K562 (cell line): ENCODE data around the gene LAG3. TPM values are rescaled to one million over a fixed set of nuclear protein-coding genes. Genes with fewer than 3 reads are reported as not detected.

Source experiments
- ATAC-seq: fragments of 200-7000 bp; cut with Tn5 transposase; 3 replicates; pipeline ENCODE4 v1.9.1; 2020; ENCODE audit warnings: moderate library complexity
- BruUV-seq: library from RNA; stranded (reverse); fragments of 400-500 nt; replicated peaks from 2 replicates; lab custom pipeline; 2021; lab: Mats Ljungman, UMichigan
- CTCF ChIA-PET: fragments of 300-600 bp; formaldehyde crosslinking; extraction: SDS; loops from one replicate; lab custom pipeline; 2021; ENCODE audit warnings: low intra/inter-chr PET ratio; lab: Yijun Ruan, JAX
- POLR2A ChIA-PET: fragments of 300-600, 350-650 bp; sonication (Branson Sonifier 250); formaldehyde crosslinking; extraction: SDS; loops from one replicate; lab custom pipeline; 2021; ENCODE audit warnings: antibody characterized with exemption, inconsistent platforms; lab: Yijun Ruan, JAX
- DNase-seq, 4 experiments: peaks; one replicate each; pipeline versions ENCODE4 v3.0.0 to v3.0.0-alpha.2; 2011 to 2018; ENCODE audit warnings: low spot score in 3 of 4, mixed read lengths in 3 of 4; ENCODE audit errors: extremely low read depth in 1 of 4
- FAIRE-seq: peaks from 2 replicates; lab custom pipeline; 2011; peaks lifted over from hg19 to GRCh38; lab: Jason Lieb, UNC
- H2AFZ ChIP-seq: 2 replicates; pipeline ENCODE4 v1.6.0; 2011; ENCODE audit warnings: low read depth, low read length, control low read depth, inconsistent platforms
- H3K27ac ChIP-seq: fragments of 200-600 bp; 3 replicates; pipeline ENCODE4 v1.8.0; 2011; ENCODE audit warnings: low read depth, mild to moderate bottlenecking, control low read depth, inconsistent platforms, low read length, moderate library complexity, mixed read lengths; ENCODE audit errors: extremely low read depth
- H3K27me3 ChIP-seq, 2 experiments: fragments of 300-600 bp in 1 of 2; 2 replicates in 1 of 2; 3 replicates in 1 of 2; pipeline versions ENCODE4 v1.6.0 to v1.8.0; 2011; ENCODE audit warnings: inconsistent platforms in 2 of 2, low read length in 2 of 2, mild to moderate bottlenecking in 1 of 2, mixed read lengths in 1 of 2, moderate library complexity in 1 of 2; ENCODE audit not compliant: control insufficient read depth in 2 of 2, insufficient read depth in 2 of 2
- H3K36me3 ChIP-seq: fragments of 300-600 bp; 3 replicates; pipeline ENCODE4 v1.8.0; 2011; ENCODE audit warnings: mild to moderate bottlenecking, low read length, inconsistent platforms; ENCODE audit not compliant: control insufficient read depth, insufficient read depth
- H3K4me1 ChIP-seq, 2 experiments: fragments of 200-600 bp in 1 of 2; replicated peaks in 1 of 2; 2 replicates in 1 of 2; 3 replicates in 1 of 2; pipeline versions ENCODE4 v1.5.1 to v1.8.0; 2011; ENCODE audit warnings: inconsistent platforms in 2 of 2, low read length in 2 of 2, mild to moderate bottlenecking in 1 of 2, mixed read lengths in 1 of 2, moderate library complexity in 1 of 2; ENCODE audit not compliant: control insufficient read depth in 2 of 2, insufficient read depth in 2 of 2
- H3K4me2 ChIP-seq: 2 replicates; pipeline ENCODE4 v1.6.1; 2011; ENCODE audit warnings: low read length, control low read depth, inconsistent platforms, mixed read lengths; ENCODE audit not compliant: insufficient read depth
- H3K4me3 ChIP-seq: fragments of 200-600 bp; sonication (generic), shearing (Covaris generic); 2 replicates; pipeline ENCODE4 v1.5.1; 2016; ENCODE audit warnings: control low read depth, inconsistent platforms
- H3K79me2 ChIP-seq: fragments of 200-600 bp; 3 replicates; pipeline ENCODE4 v1.8.0; 2011; ENCODE audit warnings: low read length, inconsistent platforms; ENCODE audit not compliant: control insufficient read depth, insufficient read depth
- H3K9ac ChIP-seq, 2 experiments: 2 replicates each; pipeline versions ENCODE4 v1.6.0 to v1.6.1; 2011; ENCODE audit warnings: low read depth in 2 of 2, low read length in 2 of 2, control low read depth in 1 of 2, inconsistent platforms in 1 of 2, mild to moderate bottlenecking in 1 of 2, mixed read lengths in 1 of 2; ENCODE audit not compliant: insufficient read depth in 1 of 2
- H3K9me1 ChIP-seq: one replicate; pipeline ENCODE4 v1.6.0; 2011; ENCODE audit warnings: inconsistent platforms, mild to moderate bottlenecking, low read length, moderate library complexity; ENCODE audit not compliant: control insufficient read depth, insufficient read depth
- H3K9me3 ChIP-seq: replicated peaks from 2 replicates; pipeline ENCODE4 v1.5.1; 2011; ENCODE audit warnings: low read depth, low read length, inconsistent platforms; ENCODE audit not compliant: control insufficient read depth, insufficient read depth
- H4K20me1 ChIP-seq: replicated peaks from 2 replicates; pipeline ENCODE4 v1.6.1; 2011; ENCODE audit warnings: low read length, inconsistent platforms, mixed read lengths; ENCODE audit not compliant: control insufficient read depth, insufficient read depth
- MEF2D ChIP-seq: conservative IDR thresholded peaks from 2 replicates; pipeline ENCODE4 v1.6.1; 2016; ENCODE audit warnings: low read depth, missing genetic modification characterization, missing compliant biosample characterization
- POLR2G ChIP-seq: fragments of 200-400 bp; formaldehyde crosslinking; IDR thresholded peaks from 2 replicates; pipeline ENCODE4 v1.6.1; 2017; ENCODE audit warnings: low read depth, mild to moderate bottlenecking, antibody characterized with exemption, low read length, moderate library complexity
- RBM15 ChIP-seq: fragments of 200-400 bp; formaldehyde crosslinking; IDR thresholded peaks from 2 replicates; pipeline ENCODE4 v1.6.1; 2018; ENCODE audit warnings: mild to moderate bottlenecking, low read length, moderate library complexity; ENCODE audit not compliant: insufficient read depth
- RBM34 ChIP-seq: fragments of 200-400 bp; formaldehyde crosslinking; IDR thresholded peaks from 2 replicates; pipeline ENCODE4 v1.6.1; 2018; ENCODE audit warnings: low read length, borderline replicate concordance; ENCODE audit not compliant: insufficient read depth
- RHOXF2B ChIP-seq: fragments of 250-450 bp; sonication (Bioruptor Pico); conservative IDR thresholded peaks from 2 replicates; pipeline ENCODE4 v1.5.1; 2021
- TBP ChIP-seq: optimal IDR thresholded peaks from 2 replicates; pipeline ENCODE3; 2011; ENCODE audit warnings: low read depth, low read length, improper control_type of control experiment
- TFAM ChIP-seq: fragments of 250-450 bp; sonication (Bioruptor Pico); conservative IDR thresholded peaks from 2 replicates; pipeline ENCODE4 v1.5.0; 2021; ENCODE audit warnings: mild to moderate bottlenecking, moderate library complexity
- XRCC5 ChIP-seq: fragments of 200-400 bp; formaldehyde crosslinking; IDR thresholded peaks from 2 replicates; pipeline ENCODE4 v1.6.1; 2017; ENCODE audit warnings: low read depth, mild to moderate bottlenecking, low read length
- ZEB2 ChIP-seq: fragments of 450-650 bp; IDR thresholded peaks from 2 replicates; pipeline ENCODE4 v1.6.1; 2016
- ZNF143 ChIP-seq: sonication (generic); formaldehyde crosslinking; IDR thresholded peaks from 2 replicates; pipeline ENCODE4 v1.9.0; 2022; ENCODE audit warnings: mild to moderate bottlenecking, missing genetic modification reagents
- ZNF561 ChIP-seq: fragments of 450-650 bp; formaldehyde crosslinking; conservative IDR thresholded peaks from 2 replicates; pipeline ENCODE4 v1.4.0; 2020; ENCODE audit warnings: mild to moderate bottlenecking, moderate library complexity
- WGBS: fragments of 100-300 bp; shearing (Covaris generic); methylation state at CpG from one replicate; pipeline ENCODE4 v1.1.6; 2016; ENCODE audit warnings: low coverage, mixed read lengths; ENCODE audit not compliant: insufficient coverage; ENCODE audit errors: missing lambda C conversion rate; 5-methylcytosine and 5-hydroxymethylcytosine counted together
- in situ Hi-C: fragments of 300-500 bp; cut with MboI; formaldehyde crosslinking; loops from 4 replicates; pipeline ENCODE4 v1.15.0; 2018; ENCODE audit warnings: inconsistent platforms, mixed read lengths
- intact Hi-C: fragments of 100-400 bp; cut with micrococcal nuclease; formaldehyde crosslinking; loops from 2 replicates; pipeline ENCODE4 v1.14.2; 2022
- polyA plus RNA-seq, 8 experiments: library from polyadenylated mRNA; depleted of rRNA in 4 of 8; stranded (reverse) in 5 of 8; unstranded in 3 of 8; fragments of >200 nt; fragmentation: Nextera tagmentation in 2 of 8; fragmentation: Illumina TruSeq in 1 of 8; extraction: Ambion mirVana in 2 of 8; extraction: Trizol in 1 of 8; gene quantifications; 2 replicates each; pipeline versions ENCODE4 v1.2.1 to v1.2.3, GENCODE V29; 2011 to 2014; ENCODE audit warnings: inconsistent platforms in 1 of 8, missing spikeins in 1 of 8
- total RNA-seq, 7 experiments: library from RNA; depleted of rRNA in 6 of 7; stranded (reverse); fragments of >200 nt in 6 of 7; fragmentation: Illumina TruSeq in 2 of 7; extraction: Trizol in 2 of 7; gene quantifications; 2 replicates each; pipeline versions ENCODE4 v1.2.1 to v1.2.3, GENCODE V29; 2011 to 2021; ENCODE audit warnings: low replicate concordance in 1 of 7
- TF ChIP-seq, protein P1 (sequence below): fragments of 450-650 bp; formaldehyde crosslinking; IDR thresholded peaks from 2 replicates; pipeline ENCODE4 v1.4.0; 2022; ENCODE audit warnings: mild to moderate bottlenecking, moderate library complexity
- TF ChIP-seq, protein P2 (sequence below), 2 experiments: fragments of 200-800 bp in 1 of 2; sonication (Bioruptor generic) in 1 of 2; sonication (generic) in 1 of 2; formaldehyde crosslinking in 1 of 2; IDR thresholded peaks in 1 of 2; conservative IDR thresholded peaks in 1 of 2; 2 replicates each; pipeline versions ENCODE4 v1.5.0 to v1.6.1; 2016 to 2020; ENCODE audit warnings: missing compliant biosample characterization in 1 of 2, missing genetic modification characterization in 1 of 2, missing genetic modification reagents in 1 of 2

Gene LAG3
- total and polyA plus RNA-seq, 9 of the 15 experiments (the other 6 are each of a cell fraction or from before 2014, with no cell fraction given): 0.07 to 0.66 (median 0.09) TPM; not detected in 1

DNA sequence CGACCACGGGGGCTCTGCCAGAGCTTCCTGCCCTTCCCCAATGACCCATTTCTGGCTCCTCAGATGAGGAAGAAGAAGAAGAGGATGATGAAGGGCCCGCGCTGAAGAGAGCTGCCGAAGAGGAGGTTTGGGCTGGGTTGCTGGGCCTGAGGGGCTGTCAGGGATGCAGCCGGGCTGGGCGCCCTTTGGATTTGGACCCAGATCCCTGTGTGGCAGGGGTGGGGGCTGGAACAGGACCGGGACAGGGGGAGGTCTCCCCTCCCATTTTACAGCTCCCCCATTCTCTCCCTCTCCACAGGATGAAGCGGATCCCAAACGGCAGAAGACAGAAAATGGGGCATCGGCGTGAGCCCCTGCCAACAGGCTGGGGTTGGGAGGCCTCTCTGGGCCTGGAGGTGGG lies 2.2 kb upstream of the LAG3 start:
- H2AFZ ChIP-seq: no peak overlapping the region
- no peaks in the 10 kb centered on the region for H3K9me3 ChIP-seq
- DNase-seq (no peak), FAIRE-seq (no peak), ATAC-seq (no peak)
- in situ Hi-C loops (no loop called here), intact Hi-C loops (no loop called here)
- peaks cover 27% of the 10 kb centered on the region for H3K79me2 ChIP-seq
- H3K4me1 ChIP-seq: peaks cover 12 to 43% of the 10 kb centered on the region in 2 experiments; a peak in 4 of 5 replicates
- H3K9ac ChIP-seq: no peak overlapping the region
- H3K36me3 ChIP-seq: peaks cover 32% of the 10 kb centered on the region; the same call in 2 of the 3 replicates
- no peaks in the 10 kb centered on the region; a peak in 1 of 5 replicates for H3K27me3 ChIP-seq
- BruUV-seq: TSS peak; percentile 90
- no peak overlapping the region for H3K4me2 ChIP-seq
- WGBS: 80% methylated on average over 7 of the region's 12 CpGs
- ChIA-PET POLR2A (interaction anchor here (0.6 kb wide), 1 partner anchor 78 kb away, joined by 3 read pairs; no protein-coding TSS in a partner anchor), CTCF (no interaction called here)
- H3K9me1 ChIP-seq: no peaks in the 10 kb centered on the region
- no peak for TF ChIP-seq ZNF143 (CRISPR knock-in tag)
- no peak for TF ChIP-seq RBM15
- no peak for TF ChIP-seq TFAM (CRISPR knock-in tag)
- TF ChIP-seq POLR2G: peak; percentile 47; the same call in 1 of the 2 replicates
- H3K4me3 ChIP-seq: no peak overlapping the region
- H4K20me1 ChIP-seq: no peaks in the 10 kb centered on the region
- no peak overlapping the region for H3K27ac ChIP-seq

DNA sequence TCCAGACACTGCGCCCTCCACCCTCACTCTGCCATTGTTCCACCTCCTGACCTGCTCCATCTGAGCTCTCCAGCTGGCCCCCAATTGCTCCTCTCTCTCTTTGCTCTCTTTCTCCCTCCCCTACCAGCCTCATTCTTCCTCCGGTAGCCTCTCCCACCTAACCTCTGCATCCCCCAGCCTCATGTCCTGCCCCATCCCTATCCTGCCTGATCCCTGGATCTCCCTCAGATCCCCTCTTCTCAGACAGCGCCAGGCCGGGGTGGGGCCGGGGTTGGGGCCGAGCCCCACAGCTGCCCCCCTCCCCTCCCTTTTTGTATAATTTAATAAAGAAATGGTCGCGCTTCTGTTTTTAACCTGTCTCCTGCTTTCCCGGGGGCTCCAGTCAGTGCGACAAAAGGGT lies 1.7 kb upstream of the LAG3 start:
- no peak for FAIRE-seq
- no peaks in the 10 kb centered on the region for H3K9me3 ChIP-seq
- H3K9ac ChIP-seq: no peak overlapping the region
- peaks cover 10 to 40% of the 10 kb centered on the region in 2 experiments; a peak in 4 of 5 replicates for H3K4me1 ChIP-seq
- intact Hi-C loops (no loop called here), in situ Hi-C loops (no loop called here)
- POLR2A ChIA-PET: interaction anchor here (0.6 to 0.9 kb wide), 3 partner anchors 11 to 78 kb away, joined by 3 to 4 read pairs (median 3); partner anchors contain the start of gene MLF2
- BruUV-seq: no TSS peak
- no peak overlapping the region for H3K4me3 ChIP-seq
- no peak overlapping the region for H3K4me2 ChIP-seq
- no peak for DNase-seq
- H3K9me1 ChIP-seq: no peaks in the 10 kb centered on the region
- H3K27me3 ChIP-seq: no peaks in the 10 kb centered on the region; a peak in 1 of 5 replicates
- WGBS: 95% methylated on average over 3 of the region's 10 CpGs
- no peaks in the 10 kb centered on the region for H4K20me1 ChIP-seq
- CTCF ChIA-PET: interaction anchor here (0.7 kb wide), 1 partner anchor 19 kb away, joined by 3 read pairs; no protein-coding TSS in a partner anchor
- H3K27ac ChIP-seq: no peak overlapping the region
- H3K36me3 ChIP-seq: peaks cover 32% of the 10 kb centered on the region; the same call in 2 of the 3 replicates
- no peak overlapping the region for H2AFZ ChIP-seq
- H3K79me2 ChIP-seq: peaks cover 27% of the 10 kb centered on the region
- no peak for ATAC-seq
- no peak for TF ChIP-seq RHOXF2B (CRISPR knock-in tag)
- TF ChIP-seq ZNF561 (CRISPR knock-in tag): no peak
- TF ChIP-seq ZEB2: no peak
- TF ChIP-seq, protein P1, sequence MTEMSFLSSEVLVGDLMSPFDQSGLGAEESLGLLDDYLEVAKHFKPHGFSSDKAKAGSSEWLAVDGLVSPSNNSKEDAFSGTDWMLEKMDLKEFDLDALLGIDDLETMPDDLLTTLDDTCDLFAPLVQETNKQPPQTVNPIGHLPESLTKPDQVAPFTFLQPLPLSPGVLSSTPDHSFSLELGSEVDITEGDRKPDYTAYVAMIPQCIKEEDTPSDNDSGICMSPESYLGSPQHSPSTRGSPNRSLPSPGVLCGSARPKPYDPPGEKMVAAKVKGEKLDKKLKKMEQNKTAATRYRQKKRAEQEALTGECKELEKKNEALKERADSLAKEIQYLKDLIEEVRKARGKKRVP (CRISPR knock-in tag): no peak
- TF ChIP-seq XRCC5: no peak
- TF ChIP-seq RBM34: no peak
- TF ChIP-seq MEF2D (tag): no peak
- TF ChIP-seq, protein P2, sequence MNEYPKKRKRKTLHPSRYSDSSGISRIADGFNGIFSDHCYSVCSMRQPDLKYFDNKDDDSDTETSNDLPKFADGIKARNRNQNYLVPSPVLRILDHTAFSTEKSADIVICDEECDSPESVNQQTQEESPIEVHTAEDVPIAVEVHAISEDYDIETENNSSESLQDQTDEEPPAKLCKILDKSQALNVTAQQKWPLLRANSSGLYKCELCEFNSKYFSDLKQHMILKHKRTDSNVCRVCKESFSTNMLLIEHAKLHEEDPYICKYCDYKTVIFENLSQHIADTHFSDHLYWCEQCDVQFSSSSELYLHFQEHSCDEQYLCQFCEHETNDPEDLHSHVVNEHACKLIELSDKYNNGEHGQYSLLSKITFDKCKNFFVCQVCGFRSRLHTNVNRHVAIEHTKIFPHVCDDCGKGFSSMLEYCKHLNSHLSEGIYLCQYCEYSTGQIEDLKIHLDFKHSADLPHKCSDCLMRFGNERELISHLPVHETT (CRISPR knock-in tag; conservative IDR thresholded peaks at IDR 0.05 in 1 of 2, IDR thresholded peaks at IDR 0.05 in 1 of 2): no peak
- no peak for TF ChIP-seq TBP
